Loucy (cell line): ENCODE measurements around the gene HYAL4.

Source experiments
- H2AFZ ChIP-seq: fragments of 200-600 bp; sonication (generic); 2 replicates; pipeline ENCODE4 v1.6.0; 2016; ENCODE audit warnings: antibody characterized with exemption, mild to moderate bottlenecking, low read length, moderate library complexity
- H3F3A ChIP-seq: fragments of 200-600 bp; 2 replicates; pipeline ENCODE4 v1.6.0; 2016; ENCODE audit warnings: antibody characterized with exemption, low read depth, mild to moderate bottlenecking
- H3K27me3 ChIP-seq: fragments of 200-600 bp; sonication (generic); 2 replicates; pipeline ENCODE4 v1.6.1; 2014; ENCODE audit warnings: low read length, mild to moderate bottlenecking; ENCODE audit not compliant: insufficient read depth, poor library complexity, severe bottlenecking
- H3K36me3 ChIP-seq: fragments of 200-600 bp; sonication (generic); 2 replicates; pipeline ENCODE4 v1.6.1; 2016; ENCODE audit warnings: low read length; ENCODE audit not compliant: insufficient read depth
- H3K4me1 ChIP-seq: fragments of 200-600 bp; sonication (generic); 2 replicates; pipeline ENCODE4 v1.5.1; 2014; ENCODE audit warnings: low read length, mild to moderate bottlenecking; ENCODE audit not compliant: insufficient read depth, poor library complexity, severe bottlenecking
- H3K4me2 ChIP-seq: fragments of 200-600 bp; sonication (generic); 2 replicates; pipeline ENCODE4 v1.6.0; 2014; ENCODE audit warnings: antibody characterized with exemption, low read length, low read depth, mild to moderate bottlenecking; ENCODE audit not compliant: poor library complexity, severe bottlenecking
- H3K4me3 ChIP-seq: fragments of 200-600 bp; sonication (generic); 2 replicates; pipeline ENCODE4 v1.5.1; 2014; ENCODE audit warnings: low read length, mild to moderate bottlenecking, mixed read lengths; ENCODE audit not compliant: poor library complexity, severe bottlenecking
- H3K79me2 ChIP-seq: fragments of 200-600 bp; sonication (generic); 2 replicates; pipeline ENCODE4 v1.6.1; 2014; ENCODE audit warnings: low read length; ENCODE audit not compliant: insufficient read depth
- H3K9ac ChIP-seq: fragments of 200-600 bp; sonication (generic); 2 replicates; pipeline ENCODE4 v1.6.0; 2014; ENCODE audit warnings: mild to moderate bottlenecking, low read depth, low read length, moderate library complexity; ENCODE audit not compliant: poor library complexity, severe bottlenecking
- H3K9me2 ChIP-seq: fragments of 200-600 bp; sonication (generic); replicated peaks from 2 replicates; pipeline ENCODE4 v1.6.1; 2016; ENCODE audit warnings: low read depth, low read length, mixed read lengths
- H3K9me3 ChIP-seq: fragments of 200-600 bp; sonication (generic); 2 replicates; pipeline ENCODE4 v1.6.1; 2014; ENCODE audit warnings: mild to moderate bottlenecking, antibody characterized with exemption, low read length, low read depth; ENCODE audit not compliant: insufficient read depth
- H4K20me1 ChIP-seq: fragments of 200-600 bp; sonication (generic); 2 replicates; pipeline ENCODE4 v1.6.0; 2014; ENCODE audit warnings: antibody characterized with exemption, low read length, mild to moderate bottlenecking; ENCODE audit not compliant: insufficient read depth, poor library complexity, severe bottlenecking
- EZH2phosphoT487 ChIP-seq: fragments of 200-600 bp; IDR thresholded peaks from 2 replicates; pipeline ENCODE4 v1.6.1; 2018; ENCODE audit warnings: antibody characterized with exemption, mild to moderate bottlenecking, moderate library complexity, borderline replicate concordance
- TF ChIP-seq, protein P1 (sequence below): fragments of 200-600 bp; sonication (generic); conservative IDR thresholded peaks from 2 replicates; pipeline ENCODE4 v1.5.1; 2014; ENCODE audit warnings: mild to moderate bottlenecking, antibody characterized with exemption, low read length

The HYAL4 gene

GRCh38 chr7:123862775-123863174 lies 17.8 kb downstream of the HYAL4 start:
- Histone ChIP-seq H3F3A (no peaks in the 10 kb centered on the region), H3K36me3 (no peaks in the 10 kb centered on the region)
- TF ChIP-seq EZH2phosphoT487: no peak
- TF ChIP-seq, protein P1, sequence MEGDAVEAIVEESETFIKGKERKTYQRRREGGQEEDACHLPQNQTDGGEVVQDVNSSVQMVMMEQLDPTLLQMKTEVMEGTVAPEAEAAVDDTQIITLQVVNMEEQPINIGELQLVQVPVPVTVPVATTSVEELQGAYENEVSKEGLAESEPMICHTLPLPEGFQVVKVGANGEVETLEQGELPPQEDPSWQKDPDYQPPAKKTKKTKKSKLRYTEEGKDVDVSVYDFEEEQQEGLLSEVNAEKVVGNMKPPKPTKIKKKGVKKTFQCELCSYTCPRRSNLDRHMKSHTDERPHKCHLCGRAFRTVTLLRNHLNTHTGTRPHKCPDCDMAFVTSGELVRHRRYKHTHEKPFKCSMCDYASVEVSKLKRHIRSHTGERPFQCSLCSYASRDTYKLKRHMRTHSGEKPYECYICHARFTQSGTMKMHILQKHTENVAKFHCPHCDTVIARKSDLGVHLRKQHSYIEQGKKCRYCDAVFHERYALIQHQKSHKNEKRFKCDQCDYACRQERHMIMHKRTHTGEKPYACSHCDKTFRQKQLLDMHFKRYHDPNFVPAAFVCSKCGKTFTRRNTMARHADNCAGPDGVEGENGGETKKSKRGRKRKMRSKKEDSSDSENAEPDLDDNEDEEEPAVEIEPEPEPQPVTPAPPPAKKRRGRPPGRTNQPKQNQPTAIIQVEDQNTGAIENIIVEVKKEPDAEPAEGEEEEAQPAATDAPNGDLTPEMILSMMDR: no peak

GRCh38 chr7:123863461-123863860 lies 18.5 kb downstream of the HYAL4 start:
- Histone ChIP-seq H3K4me1 (no peaks in the 10 kb centered on the region), H2AFZ (0 out of 2 replicates have a peak overlapping the region, but pooled peaks have one; percentile 4), H3K4me3 (no peak overlapping the region), H3K36me3 (no peaks in the 10 kb centered on the region), H4K20me1 (no peaks in the 10 kb centered on the region), H3F3A (no peaks in the 10 kb centered on the region), H3K9ac (no peak overlapping the region), H3K79me2 (no peaks in the 10 kb centered on the region), H3K9me3 (no peaks in the 10 kb centered on the region), H3K9me2 (no peaks in the 10 kb centered on the region), H3K27me3 (no peaks in the 10 kb centered on the region), H3K4me2 (no peak overlapping the region)
- TF ChIP-seq EZH2phosphoT487: no peak
- TF ChIP-seq, protein P1: no peak

More at GRCh38 chr7:123862775-123863174, 17.8 kb downstream of the HYAL4 start:
- no peaks in the 10 kb centered on the region for H3K9me2 ChIP-seq
- H3K4me1 ChIP-seq: no peaks in the 10 kb centered on the region
- no peaks in the 10 kb centered on the region for H3K27me3 ChIP-seq
- no peak overlapping the region for H3K4me2 ChIP-seq
- H4K20me1 ChIP-seq: no peaks in the 10 kb centered on the region
- no peaks in the 10 kb centered on the region for H3K79me2 ChIP-seq
- no peak overlapping the region for H3K4me3 ChIP-seq
- H2AFZ ChIP-seq: no peak overlapping the region
- H3K9me3 ChIP-seq: no peaks in the 10 kb centered on the region
- H3K9ac ChIP-seq: no peak overlapping the region

DNA sequence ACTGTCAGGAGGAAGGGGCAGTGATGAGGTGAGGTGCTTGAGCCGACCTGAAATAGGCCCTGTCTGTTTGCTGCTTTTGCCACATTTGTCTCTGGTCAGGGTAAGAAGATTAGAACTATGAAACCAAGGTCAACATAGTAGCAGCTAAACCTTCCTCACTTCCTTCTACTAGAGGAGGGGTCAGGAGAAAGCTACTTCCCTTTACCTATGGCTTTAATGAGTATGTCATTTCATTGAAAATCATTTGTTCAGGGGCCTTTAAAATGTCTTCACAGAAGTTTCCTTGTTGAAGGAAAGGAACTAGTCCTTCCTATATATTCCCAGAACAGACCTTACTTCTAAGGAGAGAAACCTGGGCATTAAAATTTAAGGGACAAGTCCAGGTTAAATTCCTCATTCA lies 19.0 kb downstream of the HYAL4 start:
- TF ChIP-seq, protein P1: no peak
- no peak for TF ChIP-seq EZH2phosphoT487
- Histone ChIP-seq H3K79me2 (no peaks in the 10 kb centered on the region), H3K4me3 (no peak overlapping the region), H2AFZ (0 out of 2 replicates have a peak overlapping the region, but pooled peaks have one; percentile 4), H3K4me2 (no peak overlapping the region), H3K27me3 (no peaks in the 10 kb centered on the region), H3K9me2 (no peaks in the 10 kb centered on the region), H4K20me1 (no peaks in the 10 kb centered on the region), H3K4me1 (no peaks in the 10 kb centered on the region), H3F3A (no peaks in the 10 kb centered on the region), H3K36me3 (no peaks in the 10 kb centered on the region), H3K9me3 (no peaks in the 10 kb centered on the region), H3K9ac (no peak overlapping the region)
